Neural progenitor cell (in vitro differentiated cells): Measurements from ENCODE around the gene SLF2. TPM values are rescaled to one million over a fixed set of nuclear protein-coding genes. Genes with fewer than 3 reads are reported as not detected.

Source experiments
- DNase-seq: peaks from one replicate; pipeline ENCODE4 v3.0.0-alpha.2; 2016; ENCODE audit warnings: low spot score
- H2AFZ ChIP-seq: fragments of 200-600 bp; sonication (generic); replicated peaks from 2 replicates; pipeline ENCODE4 v1.6.1; 2016; ENCODE audit warnings: antibody characterized with exemption
- H3F3A ChIP-seq: fragments of 200-600 bp; sonication (generic); 2 replicates; pipeline ENCODE4 v1.6.1; 2016; ENCODE audit warnings: antibody characterized with exemption, low read depth
- H3K27ac ChIP-seq: fragments of 200-600 bp; sonication (generic); 2 replicates; pipeline ENCODE4 v1.5.1; 2016; ENCODE audit warnings: mild to moderate bottlenecking
- H3K27me3 ChIP-seq: fragments of 200-600 bp; sonication (generic); 2 replicates; pipeline ENCODE4 v1.6.1; 2016; ENCODE audit warnings: mild to moderate bottlenecking, moderate library complexity
- H3K36me3 ChIP-seq: fragments of 200-600 bp; sonication (generic); 2 replicates; pipeline ENCODE4 v1.5.1; 2016
- H3K4me1 ChIP-seq: fragments of 200-600 bp; sonication (generic); 2 replicates; pipeline ENCODE4 v1.6.1; 2016; ENCODE audit warnings: mixed run types
- H3K4me2 ChIP-seq: fragments of 200-600 bp; sonication (generic); 2 replicates; pipeline ENCODE4 v1.6.1; 2016
- H3K4me3 ChIP-seq: fragments of 200-600 bp; sonication (generic); 2 replicates; pipeline ENCODE4 v1.5.1; 2016
- H3K79me2 ChIP-seq: fragments of 200-600 bp; sonication (generic); 2 replicates; pipeline ENCODE4 v1.6.1; 2016; ENCODE audit warnings: low read depth
- H3K9ac ChIP-seq: fragments of 200-600 bp; sonication (generic); 2 replicates; pipeline ENCODE4 v1.6.1; 2016
- H3K9me3 ChIP-seq: fragments of 200-600 bp; sonication (generic); 2 replicates; pipeline ENCODE4 v1.5.1; 2016; ENCODE audit warnings: low read depth
- H4K20me1 ChIP-seq: fragments of 200-600 bp; sonication (generic); 2 replicates; pipeline ENCODE4 v1.6.1; 2016; ENCODE audit warnings: low read depth
- H3K27ac Mint-ChIP-seq: 3 replicates; pipeline ENCODE4 v1.8.0; 2021; ENCODE audit warnings: mixed read lengths
- H3K27me3 Mint-ChIP-seq: 2 replicates; pipeline ENCODE4 v1.8.0; 2022; ENCODE audit warnings: low read depth, mild to moderate bottlenecking, inconsistent platforms, moderate library complexity, mixed read lengths; ENCODE audit not compliant: insufficient read depth
- H3K36me3 Mint-ChIP-seq: 3 replicates; pipeline ENCODE4 v1.8.0; 2021; ENCODE audit warnings: mixed read lengths
- H3K4me1 Mint-ChIP-seq: 3 replicates; pipeline ENCODE4 v1.8.0; 2021; ENCODE audit warnings: mixed read lengths
- H3K4me3 Mint-ChIP-seq: 3 replicates; pipeline ENCODE4 v1.8.0; 2021; ENCODE audit warnings: mild to moderate bottlenecking, moderate library complexity, mixed read lengths
- H3K9me3 Mint-ChIP-seq: 3 replicates; pipeline ENCODE4 v1.8.0; 2020; ENCODE audit warnings: mixed read lengths
- EZH2 ChIP-seq: fragments of 200-600 bp; sonication (generic); IDR thresholded peaks from 2 replicates; pipeline ENCODE4 v1.6.1; 2017; ENCODE audit warnings: antibody characterized with exemption, mild to moderate bottlenecking, moderate library complexity
- EZH2phosphoT487 ChIP-seq: fragments of 200-600 bp; sonication (generic); IDR thresholded peaks from 2 replicates; pipeline ENCODE4 v1.6.1; 2017; ENCODE audit warnings: antibody characterized with exemption
- total RNA-seq: library from RNA; depleted of rRNA; stranded (reverse); fragments of >200 nt; gene quantifications from 2 replicates; pipeline ENCODE4 v1.2.3, GENCODE V29; 2015; ENCODE audit warnings: low replicate concordance
- TF ChIP-seq, protein P1 (sequence below): fragments of 200-600 bp; sonication (generic); IDR thresholded peaks from 2 replicates; pipeline ENCODE4 v1.5.1; 2017; ENCODE audit warnings: antibody characterized with exemption, mild to moderate bottlenecking

Gene SLF2
- total RNA-seq, 1 donor from 2014 or later = 19.5 TPM

DNA sequence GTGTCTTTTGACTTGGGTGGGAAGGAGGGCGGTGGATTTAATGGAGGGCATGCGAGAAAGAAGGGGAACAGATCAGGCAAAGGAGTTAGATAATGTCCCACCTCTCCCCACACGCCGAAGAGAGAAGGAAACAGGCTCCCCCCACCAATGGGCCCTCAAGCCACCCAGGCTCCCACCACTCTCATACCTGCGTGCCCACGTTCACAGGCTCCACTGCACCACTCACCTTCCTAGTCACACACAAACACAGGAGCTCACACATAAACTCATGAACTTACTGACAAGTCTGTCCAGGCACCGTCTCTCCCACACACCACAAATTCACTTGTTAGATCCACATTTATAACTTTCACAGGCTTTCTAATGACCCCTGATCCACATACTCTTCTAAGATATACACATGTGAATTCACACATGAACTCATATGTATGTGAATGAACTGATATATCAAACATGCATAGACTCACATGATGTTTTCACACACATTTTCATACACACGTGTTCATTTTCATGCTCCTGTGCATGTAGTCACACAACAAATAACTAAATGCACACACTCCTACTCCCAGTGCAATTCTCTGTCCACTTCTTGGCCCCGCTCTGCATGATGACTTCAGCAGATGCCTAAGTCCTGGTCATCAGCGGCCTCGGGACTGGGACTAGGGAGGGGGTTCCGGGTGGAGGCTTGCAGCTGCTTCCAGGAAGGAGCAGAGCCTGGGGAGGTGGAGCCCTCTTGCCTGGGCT, 88.3 kb downstream of the SLF2 start:
- peak; percentile 39 for DNase-seq
- H4K20me1 ChIP-seq = peaks cover 29% of the 10 kb centered on the region
- no peaks in the 10 kb centered on the region for H3K27me3 ChIP-seq
- Mint-ChIP-seq H3K36me3 (peaks cover 10% of the 10 kb centered on the region), H3K27me3 (peaks cover 10% of the 10 kb centered on the region), H3K9me3 (no peaks in the 10 kb centered on the region), H3K27ac (peak overlapping the region; percentile 94), H3K4me3 (peak overlapping the region; percentile 87), H3K4me1 (peaks cover 16% of the 10 kb centered on the region)
- peak overlapping the region; percentile 85 for H3K4me2 ChIP-seq
- H3K79me2 ChIP-seq = peaks cover 43% of the 10 kb centered on the region
- H3K36me3 ChIP-seq = no peaks in the 10 kb centered on the region
- H3K4me3 ChIP-seq = peak overlapping the region; percentile 96
- H3K9me3 ChIP-seq = no peaks in the 10 kb centered on the region
- H3K27ac ChIP-seq = no peak overlapping the region
- no peak overlapping the region for H2AFZ ChIP-seq
- peaks cover 33% of the 10 kb centered on the region for H3F3A ChIP-seq
- peak overlapping the region; percentile 79 for H3K9ac ChIP-seq
- H3K4me1 ChIP-seq = peaks cover 13% of the 10 kb centered on the region
- TF ChIP-seq EZH2phosphoT487 = no peak
- no peak for TF ChIP-seq EZH2
- TF ChIP-seq, protein P1, sequence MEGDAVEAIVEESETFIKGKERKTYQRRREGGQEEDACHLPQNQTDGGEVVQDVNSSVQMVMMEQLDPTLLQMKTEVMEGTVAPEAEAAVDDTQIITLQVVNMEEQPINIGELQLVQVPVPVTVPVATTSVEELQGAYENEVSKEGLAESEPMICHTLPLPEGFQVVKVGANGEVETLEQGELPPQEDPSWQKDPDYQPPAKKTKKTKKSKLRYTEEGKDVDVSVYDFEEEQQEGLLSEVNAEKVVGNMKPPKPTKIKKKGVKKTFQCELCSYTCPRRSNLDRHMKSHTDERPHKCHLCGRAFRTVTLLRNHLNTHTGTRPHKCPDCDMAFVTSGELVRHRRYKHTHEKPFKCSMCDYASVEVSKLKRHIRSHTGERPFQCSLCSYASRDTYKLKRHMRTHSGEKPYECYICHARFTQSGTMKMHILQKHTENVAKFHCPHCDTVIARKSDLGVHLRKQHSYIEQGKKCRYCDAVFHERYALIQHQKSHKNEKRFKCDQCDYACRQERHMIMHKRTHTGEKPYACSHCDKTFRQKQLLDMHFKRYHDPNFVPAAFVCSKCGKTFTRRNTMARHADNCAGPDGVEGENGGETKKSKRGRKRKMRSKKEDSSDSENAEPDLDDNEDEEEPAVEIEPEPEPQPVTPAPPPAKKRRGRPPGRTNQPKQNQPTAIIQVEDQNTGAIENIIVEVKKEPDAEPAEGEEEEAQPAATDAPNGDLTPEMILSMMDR = no peak

DNA sequence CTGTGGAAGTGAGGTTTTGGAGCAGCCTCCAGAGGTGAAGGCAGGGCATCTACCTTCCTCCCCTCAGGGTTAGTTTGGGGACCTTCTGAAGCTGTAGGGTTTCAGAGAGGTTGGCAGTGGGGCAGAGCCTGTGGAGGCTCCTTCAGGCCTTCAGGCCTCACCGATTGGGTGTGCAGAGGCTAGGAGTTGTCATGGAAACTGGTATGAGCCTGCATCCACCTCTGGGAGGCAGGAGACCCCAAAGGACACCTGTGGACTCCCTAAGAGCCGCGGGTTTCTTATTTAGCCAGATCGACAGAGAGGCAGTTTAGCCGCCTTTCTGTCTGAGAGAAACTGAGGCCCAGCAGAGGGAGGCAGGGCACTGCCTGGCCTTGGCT, 88.9 kb downstream of the SLF2 start:
- peaks cover 10% of the 10 kb centered on the region for H3K27me3 Mint-ChIP-seq
- peaks cover 16% of the 10 kb centered on the region for H3K4me1 Mint-ChIP-seq
- H3F3A ChIP-seq = peaks cover 31% of the 10 kb centered on the region
- no peak for DNase-seq
- H3K36me3 Mint-ChIP-seq = peaks cover 10% of the 10 kb centered on the region
- TF ChIP-seq, protein P1 = no peak
- no peak for TF ChIP-seq EZH2
- TF ChIP-seq EZH2phosphoT487 = no peak
- peaks cover 43% of the 10 kb centered on the region for H3K79me2 ChIP-seq
- peak overlapping the region; percentile 87 for H3K4me3 Mint-ChIP-seq
- H4K20me1 ChIP-seq = peaks cover 29% of the 10 kb centered on the region
- H3K27me3 ChIP-seq = no peaks in the 10 kb centered on the region
- H3K27ac Mint-ChIP-seq = no peak overlapping the region
- H3K4me2 ChIP-seq = peak overlapping the region; percentile 85
- H3K9me3 ChIP-seq = no peaks in the 10 kb centered on the region
- peak overlapping the region; percentile 96 for H3K4me3 ChIP-seq
- H3K9ac ChIP-seq = no peak overlapping the region
- no peaks in the 10 kb centered on the region for H3K36me3 ChIP-seq
- H3K9me3 Mint-ChIP-seq = no peaks in the 10 kb centered on the region
- peaks cover 9% of the 10 kb centered on the region for H3K4me1 ChIP-seq
- H2AFZ ChIP-seq = no peak overlapping the region
- H3K27ac ChIP-seq = no peak overlapping the region

DNA sequence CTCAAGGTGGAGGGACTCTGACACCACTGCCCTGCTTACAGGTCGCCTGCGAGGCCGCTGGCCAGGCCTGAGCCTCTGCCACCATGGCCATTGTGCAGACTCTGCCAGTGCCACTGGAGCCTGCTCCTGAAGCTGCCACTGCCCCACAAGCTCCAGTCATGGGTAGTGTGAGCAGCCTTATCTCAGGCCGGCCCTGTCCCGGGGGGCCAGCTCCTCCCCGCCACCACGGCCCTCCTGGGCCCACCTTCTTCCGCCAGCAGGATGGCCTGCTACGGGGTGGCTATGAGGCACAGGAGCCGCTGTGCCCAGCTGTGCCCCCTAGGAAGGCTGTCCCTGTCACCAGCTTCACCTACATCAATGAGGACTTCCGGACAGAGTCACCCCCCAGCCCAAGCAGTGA, 89.7 kb downstream of the SLF2 start:
- Histone ChIP-seq H3K9ac (no peak overlapping the region), H3K36me3 (no peaks in the 10 kb centered on the region), H3K4me2 (no peak overlapping the region), H3K9me3 (no peaks in the 10 kb centered on the region), H3K79me2 (peaks cover 43% of the 10 kb centered on the region), H3F3A (peaks cover 30% of the 10 kb centered on the region), H3K27ac (no peak overlapping the region), H3K27me3 (no peaks in the 10 kb centered on the region), H3K4me1 (peaks cover 8% of the 10 kb centered on the region), H4K20me1 (peaks cover 29% of the 10 kb centered on the region), H2AFZ (no peak overlapping the region), H3K4me3 (no peak overlapping the region)
- H3K4me3 Mint-ChIP-seq = peak overlapping the region; percentile 41
- DNase-seq = no peak
- H3K27me3 Mint-ChIP-seq = peaks cover 10% of the 10 kb centered on the region
- H3K4me1 Mint-ChIP-seq = peaks cover 16% of the 10 kb centered on the region
- no peak for TF ChIP-seq EZH2phosphoT487
- TF ChIP-seq, protein P1 = no peak
- TF ChIP-seq EZH2 = no peak
- peaks cover 10% of the 10 kb centered on the region for H3K36me3 Mint-ChIP-seq
- H3K27ac Mint-ChIP-seq = no peak overlapping the region
- no peaks in the 10 kb centered on the region for H3K9me3 Mint-ChIP-seq
